GM21526 (cell line): Measurements from ENCODE around the gene RERE.

Source experiments
- ATAC-seq: cut with Tn5 transposase; IDR thresholded peaks from one replicate; pipeline ENCODE4 v1.9.1; 2021; ENCODE audit warnings: moderate library complexity; ENCODE audit not compliant: unreplicated experiment, low FRiP score

The RERE gene

DNA sequence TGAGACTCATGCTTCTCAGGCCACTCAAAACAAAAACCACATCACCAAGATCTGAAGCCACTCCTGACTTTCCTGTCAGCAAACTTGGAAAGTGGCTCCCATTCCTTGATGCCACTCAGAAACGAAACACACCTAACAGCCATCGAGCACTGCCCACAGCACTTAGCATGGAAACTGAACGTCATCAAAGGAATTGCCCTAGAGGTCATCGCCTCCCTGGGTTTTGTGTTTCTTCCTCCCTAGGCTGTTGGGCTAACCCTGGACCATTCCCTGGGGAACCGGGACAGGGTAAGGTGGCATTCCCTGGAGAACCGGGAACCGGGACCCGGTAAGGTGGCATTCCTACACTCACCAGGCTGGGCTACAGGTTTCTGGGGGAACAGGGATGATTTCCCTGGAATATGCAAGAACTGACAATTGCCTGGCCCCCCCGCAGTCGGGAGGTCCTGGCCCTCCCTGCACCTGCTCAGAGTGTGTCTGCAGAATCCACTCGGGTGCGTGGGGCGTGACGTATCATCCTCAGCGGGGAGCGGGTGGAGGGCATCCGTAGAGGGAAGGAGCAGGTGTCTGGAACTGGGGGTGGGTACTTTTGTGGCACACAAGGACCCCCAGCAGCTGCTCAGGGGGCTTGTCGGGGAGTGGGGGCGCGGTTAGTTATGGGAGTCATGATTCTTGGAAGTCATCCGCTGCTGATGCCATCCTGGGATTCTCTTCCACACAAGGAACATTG lies 469.2 kb downstream of the RERE start:
- ATAC-seq: no peak

GRCh38 chr1:8347635-8348034 lies 469.8 kb downstream of the RERE start:
- ATAC-seq: no peak

DNA sequence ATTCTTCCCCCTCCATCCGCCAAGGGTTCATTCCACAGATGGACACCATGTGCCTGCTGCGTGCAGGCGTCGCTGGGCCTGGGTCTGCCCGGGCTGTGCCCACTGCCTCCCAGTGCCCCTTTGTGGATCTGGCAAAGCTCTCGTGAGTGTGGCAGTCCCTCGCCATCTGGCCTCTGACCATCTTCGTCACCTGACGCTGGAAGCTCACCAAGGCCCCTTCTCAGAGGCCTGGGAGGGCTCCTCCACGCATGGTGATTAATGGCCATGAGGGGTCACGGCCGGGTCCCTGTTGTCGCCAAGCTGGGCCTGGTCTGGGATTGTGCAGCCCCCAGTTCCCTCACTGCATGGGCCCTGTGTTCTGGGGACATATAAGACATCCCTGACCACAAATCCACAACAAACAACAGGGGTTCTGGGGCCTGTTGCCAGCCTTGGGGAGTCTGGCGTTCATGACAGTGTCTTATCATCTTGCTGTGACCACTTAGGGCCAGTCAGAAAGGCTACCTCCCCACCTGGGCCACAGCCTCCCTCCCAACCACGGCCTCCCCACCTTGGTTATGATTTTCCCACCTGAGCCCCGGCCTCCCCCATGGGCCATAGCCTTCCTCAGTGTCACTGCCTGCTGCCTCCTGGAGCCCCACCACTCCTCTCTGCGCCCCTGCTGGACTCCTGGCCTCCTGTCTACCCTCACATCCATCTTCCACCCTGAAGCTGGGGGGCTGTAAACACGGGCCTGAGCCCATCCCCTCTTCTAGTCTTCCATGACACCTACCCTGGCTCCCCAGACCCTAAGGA lies 471.6 kb downstream of the RERE start:
- no peak for ATAC-seq

- no peak for ATAC-seq
Measured at GRCh38 chr1:8344893-8345507, 472.4 kb downstream of the RERE start.

DNA sequence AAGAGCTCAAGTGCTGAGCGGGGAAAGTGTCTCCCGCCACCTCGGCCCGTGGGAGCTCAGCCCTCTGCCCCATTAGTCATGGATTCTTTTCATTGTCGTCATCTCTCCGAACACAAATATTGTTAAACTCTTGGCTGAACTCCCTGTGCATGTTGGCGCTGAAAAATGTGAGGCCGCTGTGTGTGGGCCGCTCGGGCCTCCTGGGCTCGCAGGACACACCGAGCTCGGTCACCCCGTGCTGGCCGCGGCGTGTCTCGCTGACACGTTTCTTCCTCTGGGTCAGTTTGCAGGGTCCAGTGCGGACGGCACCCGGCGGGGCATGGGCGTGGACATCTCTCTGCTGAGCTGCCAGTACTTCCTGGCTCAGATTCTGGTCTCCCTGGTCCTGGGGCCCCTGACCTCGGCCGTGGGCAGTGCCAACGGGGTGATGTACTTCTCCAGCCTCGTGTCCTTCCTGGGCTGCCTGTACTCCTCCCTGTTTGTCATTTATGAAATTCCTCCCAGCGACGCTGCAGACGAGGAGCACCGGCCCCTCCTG lies 473.9 kb downstream of the RERE start:
- ATAC-seq: no peak

DNA sequence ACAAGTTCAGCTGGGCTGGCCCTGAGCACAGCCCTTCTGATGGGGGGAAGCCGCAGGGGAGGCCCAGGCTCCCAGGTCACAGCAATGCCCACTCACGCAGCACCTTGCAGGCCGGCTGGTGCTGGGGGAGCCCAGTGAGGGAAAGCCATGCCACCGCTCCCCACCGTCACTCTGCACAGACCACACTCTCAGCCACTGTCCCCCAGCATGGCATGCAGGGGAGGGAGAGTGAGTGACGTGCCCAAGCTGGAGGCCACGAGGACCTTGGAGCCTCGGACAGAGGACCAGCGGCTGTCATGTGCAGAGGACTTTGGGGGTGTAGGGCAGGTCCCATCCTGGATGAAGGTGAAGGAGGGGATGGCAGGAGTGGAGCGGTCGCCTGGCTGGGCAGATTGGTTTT lies 474.4 kb downstream of the RERE start:
- ATAC-seq: no peak

DNA sequence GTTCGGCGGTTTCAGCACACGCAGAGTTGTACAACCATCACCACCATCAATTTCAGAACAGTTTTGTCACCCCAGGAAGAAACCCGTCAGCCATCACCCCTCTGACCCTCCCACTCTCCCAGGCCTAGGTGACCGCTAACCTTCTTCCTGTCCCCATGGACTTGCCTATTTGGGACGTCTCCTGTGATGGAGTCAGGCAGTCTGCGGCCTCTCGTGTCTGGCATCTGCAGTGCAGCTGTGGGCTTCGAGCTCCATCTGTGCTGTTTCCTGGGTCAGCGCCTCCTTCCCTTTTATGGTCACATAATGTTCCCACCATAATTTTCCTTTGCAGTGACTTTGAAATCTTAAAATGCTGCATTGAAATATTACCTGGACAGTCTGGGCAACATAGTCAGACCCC lies 475.1 kb downstream of the RERE start:
- no peak for ATAC-seq

GRCh38 chr1:8340448-8340847 lies 477.0 kb downstream of the RERE start:
- no peak for ATAC-seq

GRCh38 chr1:8339203-8339600 lies 478.2 kb downstream of the RERE start:
- ATAC-seq: no peak

- ATAC-seq: no peak
Measured at GRCh38 chr1:8338526-8339202, 478.8 kb downstream of the RERE start.

- no peak for ATAC-seq
Measured at GRCh38 chr1:8337776-8338525, 479.5 kb downstream of the RERE start.

DNA sequence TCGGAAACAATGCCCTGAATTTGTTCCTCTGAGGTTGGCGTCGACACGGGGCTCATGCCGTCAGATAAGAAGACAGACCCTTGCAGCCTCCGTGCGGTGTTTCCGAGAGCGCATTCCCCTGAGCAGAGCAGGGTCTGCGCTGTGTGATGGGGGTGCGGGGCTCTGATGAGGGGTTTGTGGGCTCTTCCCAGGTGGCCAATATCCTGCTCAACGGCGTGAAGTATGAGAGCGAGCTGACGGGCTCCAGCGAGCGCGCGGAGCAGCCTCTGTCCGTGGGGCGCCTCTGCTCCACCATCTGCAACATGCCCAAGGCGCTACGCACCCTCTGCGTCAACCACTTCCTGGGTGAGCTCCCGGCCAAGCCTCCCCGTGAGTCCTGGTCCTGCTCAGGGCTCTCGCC lies 482.2 kb downstream of the RERE start:
- no peak for ATAC-seq

DNA sequence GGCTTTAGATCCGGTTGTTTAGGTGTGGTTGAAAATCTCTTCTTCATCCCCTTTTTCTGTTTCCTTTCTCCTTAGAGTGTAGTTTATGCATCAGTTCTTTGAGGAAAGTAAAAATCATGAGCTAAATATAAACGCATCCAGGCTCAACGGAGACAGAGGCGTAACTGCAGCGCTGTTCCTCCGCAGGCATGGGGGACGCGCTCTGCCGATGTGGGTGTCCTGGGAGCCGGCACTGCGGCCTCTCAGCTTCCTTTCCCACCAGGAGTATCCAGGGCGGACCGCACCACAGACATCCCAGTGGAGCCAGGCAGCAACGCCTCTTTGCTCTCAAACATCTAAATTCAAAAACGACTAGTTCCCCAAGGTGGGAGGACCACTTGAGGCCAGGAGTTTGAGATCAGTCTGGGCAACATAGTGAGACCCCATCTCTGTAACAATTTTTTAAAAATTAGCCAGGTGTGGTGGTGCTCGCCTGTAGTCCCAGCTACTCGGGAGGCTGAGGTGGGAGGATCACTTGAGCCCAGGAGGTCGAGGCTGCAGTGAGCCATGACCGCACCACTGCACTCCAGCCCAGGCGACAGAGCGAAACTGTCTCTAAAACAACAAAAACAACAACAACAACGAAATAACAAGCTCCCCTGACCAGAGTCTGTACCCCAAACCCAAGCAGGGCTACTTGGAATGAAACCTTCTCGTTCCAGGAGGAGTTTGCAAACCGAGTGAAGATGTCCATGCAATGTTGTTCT lies 483.2 kb downstream of the RERE start:
- ATAC-seq: no peak

DNA sequence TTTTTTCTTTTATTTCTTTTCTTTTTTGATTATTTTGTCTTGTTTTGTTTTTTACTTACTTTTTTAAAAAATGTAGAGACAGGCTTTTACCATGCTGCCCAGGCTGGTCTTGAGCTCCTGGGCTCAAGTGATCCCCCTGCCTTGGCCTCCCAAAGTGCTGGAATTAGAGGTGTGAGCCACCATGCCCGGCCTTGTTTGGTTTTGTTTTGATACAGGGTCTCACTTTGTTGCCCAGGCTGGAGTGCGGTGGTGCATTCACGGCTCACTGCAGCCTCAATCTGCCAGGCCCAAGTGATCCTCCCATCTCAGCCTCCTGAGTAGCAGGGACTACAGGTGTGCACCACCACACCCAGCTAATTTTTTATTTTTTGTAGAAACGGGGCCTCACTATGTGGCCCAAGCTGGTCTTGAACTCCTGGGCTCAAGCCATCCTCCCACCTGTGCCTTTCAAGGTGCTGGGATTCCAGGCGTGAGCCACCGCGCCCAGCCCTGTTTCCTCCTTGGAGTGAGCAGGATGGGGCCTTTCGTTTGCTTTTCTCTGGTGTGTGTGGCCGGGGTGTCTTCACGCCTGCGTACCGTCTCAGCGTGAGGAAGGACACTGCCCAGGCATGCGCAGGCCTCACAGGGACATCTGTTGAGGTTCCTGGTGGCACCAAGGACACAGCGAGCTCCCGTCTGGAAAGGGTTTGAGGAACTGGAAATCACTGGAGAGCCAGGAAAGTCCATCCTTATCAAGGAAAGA lies 484.0 kb downstream of the RERE start:
- no peak for ATAC-seq

DNA sequence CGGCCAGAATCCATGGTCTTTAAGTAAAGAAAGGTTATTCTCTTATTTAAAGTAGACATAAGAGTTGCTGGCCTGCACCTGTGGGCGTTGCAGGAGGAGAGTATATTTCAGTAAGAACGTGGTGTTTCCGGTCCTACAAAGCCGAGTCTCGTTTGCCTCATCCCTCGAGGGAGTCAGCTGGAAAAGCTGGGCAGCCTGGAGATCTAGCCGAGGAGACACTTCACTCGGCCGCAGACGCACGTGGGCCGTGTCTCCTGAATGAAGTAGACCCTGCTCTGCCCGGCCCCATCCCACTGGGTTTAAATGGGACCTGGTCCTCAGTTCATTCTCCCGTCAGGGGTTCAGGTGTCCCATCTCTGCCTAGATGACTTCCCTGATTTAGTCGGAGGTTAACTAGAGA lies 484.6 kb downstream of the RERE start:
- ATAC-seq: no peak

DNA sequence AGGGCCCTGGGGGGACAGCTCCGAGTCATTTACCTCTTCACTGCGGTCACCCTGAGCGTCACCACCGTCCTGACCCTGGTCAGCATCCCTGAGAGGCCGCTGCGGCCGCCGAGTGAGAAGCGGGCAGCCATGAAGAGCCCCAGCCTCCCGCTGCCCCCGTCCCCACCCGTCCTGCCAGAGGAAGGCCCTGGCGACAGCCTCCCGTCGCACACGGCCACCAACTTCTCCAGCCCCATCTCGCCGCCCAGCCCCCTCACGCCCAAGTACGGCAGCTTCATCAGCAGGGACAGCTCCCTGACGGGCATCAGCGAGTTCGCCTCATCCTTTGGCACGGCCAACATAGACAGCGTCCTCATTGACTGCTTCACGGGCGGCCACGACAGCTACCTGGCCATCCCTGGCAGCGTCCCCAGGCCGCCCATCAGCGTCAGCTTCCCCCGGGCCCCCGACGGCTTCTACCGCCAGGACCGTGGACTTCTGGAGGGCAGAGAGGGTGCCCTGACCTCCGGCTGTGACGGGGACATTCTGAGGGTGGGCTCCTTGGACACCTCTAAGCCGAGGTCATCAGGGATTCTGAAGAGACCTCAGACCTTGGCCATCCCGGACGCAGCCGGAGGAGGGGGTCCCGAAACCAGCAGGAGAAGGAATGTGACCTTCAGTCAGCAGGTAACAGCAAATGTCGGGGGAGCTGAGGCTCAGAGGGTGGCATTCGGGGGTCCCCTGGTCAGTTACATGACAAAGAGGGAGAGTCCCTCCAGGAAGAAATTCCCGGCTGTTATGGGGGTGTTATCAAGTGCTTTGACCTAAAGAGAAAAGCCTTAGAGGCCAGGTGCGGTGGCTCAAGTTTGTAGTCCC lies 486.9 kb downstream of the RERE start:
- ATAC-seq: no peak

GRCh38 chr1:8329858-8330257 lies 487.6 kb downstream of the RERE start:
- no peak for ATAC-seq

DNA sequence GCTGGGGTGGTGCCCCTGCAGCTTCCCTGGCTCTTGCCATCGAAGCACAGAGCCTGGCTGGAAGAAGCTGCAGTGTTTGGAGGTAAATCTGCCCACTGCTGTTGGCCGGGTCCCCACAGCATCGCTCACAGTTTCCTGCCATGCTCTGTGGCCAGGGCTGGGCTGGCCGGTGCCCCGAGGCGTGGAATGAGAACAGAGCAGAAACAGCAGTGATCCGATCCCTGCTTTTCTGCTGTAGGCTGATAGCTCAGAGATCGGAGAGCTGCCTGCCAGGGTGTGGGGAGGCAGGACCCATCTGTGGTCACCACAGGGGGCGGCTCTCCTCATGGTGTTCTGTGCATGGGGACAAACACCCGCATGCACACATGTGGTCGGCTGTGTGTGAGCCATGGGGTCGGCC lies 488.0 kb downstream of the RERE start:
- ATAC-seq: no peak
